BJ (cell line): Measurements from ENCODE around the gene CDK19. TPM values are rescaled to one million over a fixed set of nuclear protein-coding genes. Genes with fewer than 3 reads are reported as not detected.

Experiments used
- CTCF ChIA-PET: fragments of 350-600 bp; formaldehyde crosslinking; extraction: SDS; loops from one replicate; lab custom pipeline; 2021; ENCODE audit warnings: antibody characterized with exemption, inconsistent platforms; lab: Yijun Ruan, JAX
- POLR2A ChIA-PET: fragments of 300-600 bp; sonication (Branson Sonifier 250); formaldehyde crosslinking; extraction: SDS; loops from one replicate; lab custom pipeline; 2021; ENCODE audit warnings: antibody characterized with exemption; lab: Charles Lee
- DNase-seq: peaks from one replicate; pipeline ENCODE4 v3.0.0-alpha.2; 2011; ENCODE audit warnings: low read depth
- H3K27me3 ChIP-seq: 2 replicates; pipeline ENCODE4 v1.6.0; 2011; ENCODE audit warnings: low read length; ENCODE audit not compliant: control insufficient read depth, insufficient read depth
- H3K36me3 ChIP-seq: 2 replicates; pipeline ENCODE4 v1.5.1; 2011; ENCODE audit warnings: low read length; ENCODE audit not compliant: control insufficient read depth, insufficient read depth
- H3K4me3 ChIP-seq: 2 replicates; pipeline ENCODE4 v1.5.1; 2011; ENCODE audit warnings: low read depth, mild to moderate bottlenecking, control low read depth, low read length
- CTCF ChIP-seq: IDR thresholded peaks from 2 replicates; pipeline ENCODE4 v1.5.1; 2011; ENCODE audit warnings: low read depth, mild to moderate bottlenecking, control low read depth, inconsistent platforms, low read length, moderate library complexity; ENCODE audit not compliant: insufficient read depth
- polyA plus RNA-seq: library from polyadenylated mRNA; depleted of rRNA; stranded (reverse); fragments of >200 nt; gene quantifications from 2 replicates; pipeline ENCODE4 v1.2.3, GENCODE V29; 2011

The CDK19 gene
- polyA plus RNA-seq, 1 experiment = 11.5 TPM

- TF ChIP-seq CTCF = no peak
- no peaks in the 10 kb centered on the region for H3K36me3 ChIP-seq
- ChIA-PET CTCF (interaction anchor here (0.9 kb wide), 1 partner anchor 174 kb away, joined by 3 read pairs; no protein-coding TSS in a partner anchor), POLR2A (no interaction called here)
- DNase-seq = no peak
- no peak overlapping the region for H3K4me3 ChIP-seq
- H3K27me3 ChIP-seq = no peaks in the 10 kb centered on the region
These were observed 109.7 kb downstream of the CDK19 start for GRCh38 chr6:110705543-110705942.

- CTCF ChIA-PET = interaction anchor here (1.0 kb wide), 1 partner anchor 29 kb away, joined by 3 read pairs; no protein-coding TSS in a partner anchor
- H3K36me3 ChIP-seq = no peaks in the 10 kb centered on the region
- DNase-seq = no peak
- no peak overlapping the region for H3K4me3 ChIP-seq
- H3K27me3 ChIP-seq = no peaks in the 10 kb centered on the region
- POLR2A ChIA-PET = no interaction called here
- TF ChIP-seq CTCF = no peak
These were observed 111.2 kb downstream of the CDK19 start for GRCh38 chr6:110703906-110704594.

GRCh38 chr6:110703010-110703905, 112.0 kb downstream of the CDK19 start:
- H3K36me3 ChIP-seq = no peaks in the 10 kb centered on the region
- ChIA-PET POLR2A (no interaction called here), CTCF (interaction anchor here (1.0 kb wide), 1 partner anchor 30 kb away, joined by 3 read pairs; no protein-coding TSS in a partner anchor)
- H3K4me3 ChIP-seq = no peak overlapping the region
- no peak for DNase-seq
- no peaks in the 10 kb centered on the region for H3K27me3 ChIP-seq
- TF ChIP-seq CTCF = no peak

GRCh38 chr6:110699780-110700179, 115.5 kb downstream of the CDK19 start:
- H3K27me3 ChIP-seq = no peaks in the 10 kb centered on the region
- ChIA-PET POLR2A (interaction anchor here (0.6 kb wide), 1 partner anchor 42 kb away, joined by 3 read pairs; no protein-coding TSS in a partner anchor), CTCF (interaction anchor here (0.6 to 1.4 kb wide), 4 partner anchors 11 to 258 kb away, joined by 3 to 4 read pairs (median 4); no protein-coding TSS in a partner anchor)
- H3K4me3 ChIP-seq = no peak overlapping the region
- TF ChIP-seq CTCF = no peak
- no peaks in the 10 kb centered on the region for H3K36me3 ChIP-seq
- DNase-seq = no peak

- Histone ChIP-seq H3K36me3 (no peaks in the 10 kb centered on the region), H3K4me3 (no peak overlapping the region), H3K27me3 (no peaks in the 10 kb centered on the region)
- ChIA-PET POLR2A (no interaction called here), CTCF (interaction anchor here (0.6 to 1.6 kb wide), 3 partner anchors 11 to 185 kb away, joined by 3 to 5 read pairs (median 3); no protein-coding TSS in a partner anchor)
- no peak for DNase-seq
- TF ChIP-seq CTCF = no peak
These were observed 121.3 kb downstream of the CDK19 start for GRCh38 chr6:110693994-110694393.
